Tibial nerve (tissue), 4 donors: ENCODE measurements around the gene KANSL1L. TPM values are rescaled to one million over a fixed set of nuclear protein-coding genes. Genes with fewer than 3 reads are reported as not detected.

ENCODE experiments used
- DNase-seq, 2 donors: peaks; one replicate each; pipeline ENCODE4 v3.0.0-alpha.2; 2019; ENCODE audit warnings: low spot score in 2 of 2
- H3K27ac ChIP-seq, 4 donors: fragments of 200-600 bp; sonication (generic) in 3 of 4; one replicate each; pipeline ENCODE4 v1.5.1; 2017 to 2019; ENCODE audit warnings: mild to moderate bottlenecking in 1 of 4
- H3K27me3 ChIP-seq, 2 donors: fragments of 200-600 bp; sonication (generic) in 1 of 2; one replicate each; pipeline versions ENCODE4 v1.5.1 to v1.6.0; 2017 to 2019
- H3K36me3 ChIP-seq, 3 donors: fragments of 200-600 bp; sonication (generic); one replicate each; pipeline ENCODE4 v1.5.1; 2018 to 2019
- H3K4me1 ChIP-seq, 4 donors: fragments of 200-600 bp; sonication (generic) in 3 of 4; one replicate each; pipeline ENCODE4 v1.5.1; 2017 to 2019
- H3K4me3 ChIP-seq, 4 donors: fragments of 200-600 bp; sonication (generic) in 3 of 4; one replicate each; pipeline ENCODE4 v1.5.1; 2017 to 2019; ENCODE audit warnings: mild to moderate bottlenecking in 1 of 4, moderate library complexity in 1 of 4
- H3K9me3 ChIP-seq, 4 donors: fragments of 200-600 bp; sonication (generic) in 3 of 4; one replicate each; pipeline ENCODE4 v1.5.1; 2017 to 2019
- EP300 ChIP-seq, 2 donors: sonication (generic); formaldehyde crosslinking; IDR thresholded peaks; one replicate each; pipeline ENCODE4 v1.6.1; 2017; ENCODE audit warnings: antibody characterized with exemption in 2 of 2, mild to moderate bottlenecking in 1 of 2
- POLR2A ChIP-seq, 2 donors: fragments of 450-650 bp; IDR thresholded peaks; one replicate each; pipeline ENCODE4 v1.6.1; 2017; ENCODE audit warnings: antibody characterized with exemption in 2 of 2, mild to moderate bottlenecking in 2 of 2, moderate library complexity in 2 of 2
- WGBS, 2 donors: methylation state at CpG; one replicate each; pipeline ENCODE4 v1.1.5; 2018; 5-methylcytosine and 5-hydroxymethylcytosine counted together
- total RNA-seq, 4 donors: library from RNA; depleted of rRNA; stranded (reverse); fragments of >200 nt; gene quantifications; one replicate each; pipeline ENCODE4 v1.1.0, GENCODE V29; 2016
- TF ChIP-seq, protein P1 (sequence below), 5 experiments: fragments of 200-600 bp in 3 of 5; fragments of 450-650 bp in 2 of 5; sonication (generic) in 3 of 5; IDR thresholded peaks; one replicate each; pipeline ENCODE4 v1.5.1; 2016 to 2019; ENCODE audit warnings: antibody characterized with exemption in 5 of 5, mild to moderate bottlenecking in 3 of 5, moderate library complexity in 2 of 5

KANSL1L gene
- total RNA-seq, 4 donors from 2014 or later = 87.0 to 141 (median 111) TPM

DNA sequence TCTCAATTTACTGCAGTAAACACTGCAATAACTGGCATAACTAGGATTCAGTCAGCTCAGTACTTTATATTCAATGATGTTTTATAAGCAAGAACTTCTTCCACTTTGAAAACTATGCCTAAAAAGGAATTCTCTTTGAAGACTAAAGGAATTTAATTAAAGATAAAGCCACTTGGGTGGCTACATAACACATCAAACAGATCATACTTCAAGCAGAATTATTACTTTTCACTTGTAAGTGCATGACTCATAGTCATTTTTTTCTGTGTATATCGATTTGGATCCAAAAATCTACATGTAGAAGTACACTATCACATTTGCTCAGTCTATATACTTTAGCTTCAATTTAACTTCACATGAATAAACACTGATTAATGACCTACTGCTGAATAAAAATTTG is 4.0 kb downstream of the KANSL1L start:
- no peak overlapping the region for H3K4me3 ChIP-seq
- peak overlapping the region; percentile 52 to 100 (median 100) for H3K27ac ChIP-seq
- TF ChIP-seq EP300 (IDR thresholded peaks at IDR 0.05) (no peak), POLR2A (IDR thresholded peaks at IDR 0.05) (no peak)
- TF ChIP-seq, protein P1, sequence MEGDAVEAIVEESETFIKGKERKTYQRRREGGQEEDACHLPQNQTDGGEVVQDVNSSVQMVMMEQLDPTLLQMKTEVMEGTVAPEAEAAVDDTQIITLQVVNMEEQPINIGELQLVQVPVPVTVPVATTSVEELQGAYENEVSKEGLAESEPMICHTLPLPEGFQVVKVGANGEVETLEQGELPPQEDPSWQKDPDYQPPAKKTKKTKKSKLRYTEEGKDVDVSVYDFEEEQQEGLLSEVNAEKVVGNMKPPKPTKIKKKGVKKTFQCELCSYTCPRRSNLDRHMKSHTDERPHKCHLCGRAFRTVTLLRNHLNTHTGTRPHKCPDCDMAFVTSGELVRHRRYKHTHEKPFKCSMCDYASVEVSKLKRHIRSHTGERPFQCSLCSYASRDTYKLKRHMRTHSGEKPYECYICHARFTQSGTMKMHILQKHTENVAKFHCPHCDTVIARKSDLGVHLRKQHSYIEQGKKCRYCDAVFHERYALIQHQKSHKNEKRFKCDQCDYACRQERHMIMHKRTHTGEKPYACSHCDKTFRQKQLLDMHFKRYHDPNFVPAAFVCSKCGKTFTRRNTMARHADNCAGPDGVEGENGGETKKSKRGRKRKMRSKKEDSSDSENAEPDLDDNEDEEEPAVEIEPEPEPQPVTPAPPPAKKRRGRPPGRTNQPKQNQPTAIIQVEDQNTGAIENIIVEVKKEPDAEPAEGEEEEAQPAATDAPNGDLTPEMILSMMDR (IDR thresholded peaks at IDR 0.05) = no peak
- no peaks in the 10 kb centered on the region for H3K36me3 ChIP-seq
- H3K4me1 ChIP-seq = peaks cover 4 to 68% (median 19%) of the 10 kb centered on the region in 4 donors
- DNase-seq = no peak
- H3K27me3 ChIP-seq = no peaks in the 10 kb centered on the region
- no peaks in the 10 kb centered on the region for H3K9me3 ChIP-seq
- 15 to 23% methylated on average over 1 of the region's 1 CpG for WGBS, 2 donors

DNA sequence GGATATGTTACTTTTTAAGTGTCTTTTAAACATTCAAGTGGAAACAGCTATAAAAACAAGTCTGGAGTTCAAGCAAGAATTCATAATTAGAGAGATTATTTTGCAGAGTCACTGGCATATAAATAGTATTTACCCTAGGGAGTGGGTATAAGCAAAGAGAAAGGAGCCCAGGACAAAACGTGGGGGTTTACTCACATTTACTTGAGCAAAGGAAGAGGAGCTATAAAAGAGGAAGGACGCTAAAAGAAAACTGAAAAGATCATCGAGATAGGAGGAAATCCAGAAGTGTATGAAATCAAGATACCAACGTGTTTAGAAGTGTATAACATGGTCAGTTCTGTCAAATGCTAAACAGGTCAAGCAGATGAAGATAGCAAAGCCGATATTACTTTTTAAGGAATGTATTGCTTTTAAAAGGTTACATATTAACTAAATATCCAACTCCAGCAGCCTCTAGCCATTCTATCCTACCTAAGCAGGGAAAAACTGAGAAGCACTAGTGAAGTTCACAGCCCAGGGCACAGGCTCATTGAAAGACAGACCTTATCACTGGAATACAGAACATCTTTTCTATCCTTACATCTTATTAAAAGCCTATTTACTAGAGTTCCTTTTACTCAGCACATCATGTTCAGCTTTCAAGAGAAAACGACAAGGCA is 8.6 kb downstream of the KANSL1L start:
- TF ChIP-seq, protein P1 (IDR thresholded peaks at IDR 0.05) = no peak
- no peak for TF ChIP-seq EP300 (IDR thresholded peaks at IDR 0.05)
- TF ChIP-seq POLR2A (IDR thresholded peaks at IDR 0.05) = no peak
- Histone ChIP-seq H3K9me3 (no peaks in the 10 kb centered on the region), H3K4me1 (peaks cover 4 to 50% (median 14%) of the 10 kb centered on the region in 4 donors), H3K4me3 (no peak overlapping the region), H3K36me3 (no peaks in the 10 kb centered on the region), H3K27me3 (no peaks in the 10 kb centered on the region), H3K27ac (peak overlapping the region in 2 of 4 donors; percentile 1 to 22)
- no peak for DNase-seq
- WGBS, 2 donors = 37% methylated on average over 6 of the region's 6 CpGs

DNA sequence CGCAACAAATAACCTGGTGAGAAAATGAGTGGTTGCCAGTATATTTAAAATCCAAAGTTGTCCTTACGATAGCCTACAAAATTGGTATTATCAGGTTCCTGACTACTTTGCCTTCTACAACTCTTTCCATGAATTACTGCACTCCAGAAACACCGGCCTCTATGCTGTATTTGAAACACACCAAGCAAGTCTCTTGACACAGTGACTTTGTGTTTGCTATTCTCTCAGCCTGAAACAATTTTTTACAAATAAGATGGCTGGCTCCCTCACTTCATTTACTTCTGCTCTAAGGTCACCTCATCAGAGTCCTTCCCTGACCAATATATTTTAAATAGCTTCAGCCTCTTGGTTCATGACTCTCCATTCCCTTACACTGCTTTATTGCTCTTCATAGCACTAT is 12.2 kb downstream of the KANSL1L start:
- H3K36me3 ChIP-seq = peaks cover 0 to 21% (median 0%) of the 10 kb centered on the region in 3 donors
- H3K4me3 ChIP-seq = no peak overlapping the region
- DNase-seq = no peak
- H3K9me3 ChIP-seq = no peaks in the 10 kb centered on the region
- WGBS, 2 donors = 94 to 98% methylated on average over 3 of the region's 3 CpGs
- no peak for TF ChIP-seq POLR2A (IDR thresholded peaks at IDR 0.05)
- TF ChIP-seq, protein P1 (IDR thresholded peaks at IDR 0.05) = no peak
- no peak for TF ChIP-seq EP300 (IDR thresholded peaks at IDR 0.05)
- H3K27me3 ChIP-seq = no peaks in the 10 kb centered on the region
- peaks cover 0 to 20% (median 0%) of the 10 kb centered on the region in 4 donors for H3K4me1 ChIP-seq
- no peak overlapping the region for H3K27ac ChIP-seq

DNA sequence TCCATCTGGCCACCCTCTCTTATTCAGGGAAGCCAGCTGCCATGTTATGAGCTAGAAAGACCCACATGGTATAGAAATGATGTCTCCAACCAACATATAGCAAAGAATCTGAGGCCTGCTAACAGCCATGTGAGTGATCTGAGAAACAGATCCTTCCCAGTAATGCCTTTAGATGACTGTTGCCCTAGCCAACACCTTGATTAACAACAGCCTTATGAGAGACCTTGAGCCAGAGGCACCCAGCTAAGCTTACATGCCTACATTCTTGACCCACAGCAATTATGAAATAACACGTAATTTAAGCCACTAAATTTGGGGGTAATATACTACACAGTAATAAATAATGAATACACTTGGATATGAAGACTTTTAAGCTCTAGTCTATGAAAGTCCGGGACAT is 13.0 kb downstream of the KANSL1L start:
- Histone ChIP-seq H3K27me3 (no peaks in the 10 kb centered on the region), H3K4me1 (peaks cover 0 to 12% (median 0%) of the 10 kb centered on the region in 4 donors), H3K4me3 (no peak overlapping the region), H3K36me3 (peaks cover 0 to 29% (median 0%) of the 10 kb centered on the region in 3 donors), H3K9me3 (no peaks in the 10 kb centered on the region), H3K27ac (no peak overlapping the region)
- TF ChIP-seq EP300 (IDR thresholded peaks at IDR 0.05) = no peak
- TF ChIP-seq, protein P1 (IDR thresholded peaks at IDR 0.05) = no peak
- 92 to 93% methylated on average over 2 of the region's 2 CpGs for WGBS, 2 donors
- DNase-seq = no peak

DNA sequence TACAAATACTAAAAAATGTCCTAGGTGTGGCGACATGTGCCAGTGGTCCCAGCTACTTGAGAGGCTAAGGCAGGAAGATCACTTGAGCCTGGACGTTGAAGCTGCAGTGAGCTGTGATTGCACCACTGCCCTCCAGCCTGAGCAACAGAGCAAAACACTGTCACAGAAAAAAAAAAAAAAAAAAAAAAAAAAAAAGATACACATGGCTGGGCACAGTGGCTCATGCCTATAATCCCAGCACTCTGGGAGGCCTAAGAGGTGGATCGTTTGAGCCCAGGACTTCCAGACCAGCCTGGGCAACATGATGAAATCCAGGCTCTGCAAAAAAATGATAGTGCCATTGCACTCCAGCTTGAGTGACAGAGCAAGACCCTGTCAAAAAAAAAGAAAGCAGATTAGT is 13.7 kb downstream of the KANSL1L start:
- Histone ChIP-seq H3K9me3 (no peaks in the 10 kb centered on the region), H3K4me3 (no peak overlapping the region), H3K4me1 (peaks cover 0 to 5% (median 0%) of the 10 kb centered on the region in 4 donors), H3K36me3 (peaks cover 0 to 36% (median 0%) of the 10 kb centered on the region in 3 donors), H3K27ac (no peak overlapping the region), H3K27me3 (no peaks in the 10 kb centered on the region)
- DNase-seq = no peak
- 83 to 84% methylated on average over 3 of the region's 3 CpGs for WGBS, 2 donors
- TF ChIP-seq, protein P1 (IDR thresholded peaks at IDR 0.05) = no peak
- TF ChIP-seq EP300 (IDR thresholded peaks at IDR 0.05) (no peak), POLR2A (IDR thresholded peaks at IDR 0.05) (no peak)
